GM19240 (cell line): ENCODE data around the gene ARHGAP31.

ENCODE experiments used
- DNase-seq: peaks from one replicate; pipeline ENCODE4 v3.0.0; 2011; ENCODE audit warnings: low spot score; ENCODE audit not compliant: insufficient read length

ARHGAP31 gene

DNA sequence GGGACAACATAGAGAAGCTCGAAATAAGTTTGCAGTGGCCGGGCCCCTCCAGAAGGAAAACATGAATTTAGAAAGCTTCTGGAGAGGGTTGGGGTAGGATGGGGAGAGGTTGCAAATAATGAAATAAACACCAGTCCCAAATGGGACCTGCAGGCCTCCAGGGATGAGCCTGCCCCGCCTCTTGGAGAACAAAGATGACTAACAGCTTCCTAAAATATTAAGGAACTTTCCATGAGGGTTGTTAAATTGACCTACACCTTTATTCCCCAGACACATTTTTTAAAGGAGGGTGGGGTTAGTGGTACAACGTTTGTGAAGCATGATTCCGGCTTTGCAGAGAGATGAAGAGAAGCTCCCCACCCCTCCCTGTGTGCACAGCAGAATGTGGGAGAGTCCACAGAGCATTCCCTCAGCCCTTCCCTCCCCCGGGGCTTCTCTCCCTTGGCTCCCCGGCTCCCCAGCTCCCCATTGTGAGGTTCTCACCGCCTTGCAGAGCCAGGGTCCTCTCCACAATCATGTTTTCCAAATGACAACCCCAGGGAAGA, 84.1 kb downstream of the ARHGAP31 start:
- DNase-seq, result no peak

DNA sequence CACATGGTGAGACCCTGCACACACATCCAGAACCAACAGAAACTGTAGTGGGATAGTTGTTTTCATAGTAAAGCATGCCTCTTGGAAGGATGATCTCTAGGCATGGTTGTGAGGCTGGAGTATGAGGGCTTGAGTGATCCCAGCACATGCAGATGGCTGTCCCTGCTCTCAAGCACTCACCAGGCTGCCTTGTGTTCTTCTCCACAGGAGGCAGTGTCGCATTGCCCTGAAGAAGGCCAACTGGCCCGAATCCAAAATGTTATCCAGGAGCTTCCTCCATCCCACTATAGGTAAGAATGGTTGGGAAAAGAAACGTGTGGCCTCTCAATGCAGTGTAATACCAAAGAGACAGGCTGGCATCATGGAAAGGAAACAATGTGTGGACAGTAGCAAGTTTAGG, 86.5 kb downstream of the ARHGAP31 start:
- no peak for DNase-seq

DNA sequence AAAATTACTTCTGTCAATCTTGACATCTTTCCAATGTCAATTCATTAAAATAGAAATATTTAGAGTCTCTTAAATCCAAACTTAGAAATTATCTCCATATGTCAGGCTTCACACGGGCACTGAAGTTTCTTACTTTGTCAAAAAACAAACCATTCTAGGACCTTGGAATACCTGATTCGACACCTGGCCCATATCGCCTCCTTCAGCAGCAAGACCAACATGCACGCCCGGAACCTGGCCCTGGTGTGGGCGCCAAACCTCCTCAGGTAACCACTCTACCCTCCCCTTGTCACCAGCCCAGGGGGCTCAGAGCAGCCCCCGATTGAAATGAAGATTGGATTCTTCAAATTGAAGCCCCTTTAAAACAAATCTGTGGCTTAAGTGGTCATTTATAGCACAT, 88.0 kb downstream of the ARHGAP31 start:
- no peak for DNase-seq

DNA sequence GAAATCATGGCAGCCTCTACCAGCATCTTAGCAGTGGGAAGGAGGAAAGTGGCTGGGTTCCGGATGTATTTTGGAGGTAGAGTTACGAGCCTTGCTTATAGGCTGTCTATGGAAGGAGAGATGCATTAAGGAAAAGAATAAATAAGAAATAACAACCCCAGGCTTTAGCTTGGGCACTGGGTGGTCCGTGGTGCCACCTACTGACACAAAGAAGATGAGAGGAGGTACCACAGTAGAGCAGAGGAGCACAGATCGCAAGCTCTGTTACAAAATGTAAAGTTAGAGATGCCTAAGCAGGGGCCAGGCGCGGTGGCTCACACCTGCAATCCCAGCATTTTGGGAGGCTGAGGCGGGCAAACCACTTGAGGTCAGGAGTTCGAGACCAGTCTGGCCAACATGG, 94.4 kb downstream of the ARHGAP31 start:
- no peak for DNase-seq

DNA sequence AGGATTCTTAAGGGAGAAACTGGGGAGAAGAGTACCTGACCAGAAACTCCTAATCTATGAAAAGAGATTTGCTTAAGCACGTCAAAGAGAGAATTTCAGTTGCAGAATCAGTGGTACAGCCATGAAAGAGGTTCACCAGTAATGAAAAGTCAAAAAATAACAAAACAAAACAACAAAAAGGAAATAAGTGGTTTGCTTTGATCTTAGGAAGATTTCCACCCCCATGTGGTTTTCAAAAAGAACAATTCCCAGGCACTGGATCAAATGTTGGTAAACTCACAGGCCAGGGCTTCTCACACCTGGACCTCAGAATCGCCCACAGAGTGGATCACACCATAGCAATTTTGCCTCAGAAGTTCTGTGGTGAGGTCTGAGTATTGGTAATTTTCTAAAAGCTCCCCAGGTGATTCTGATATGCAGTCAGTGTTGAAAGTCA, 101.8 kb downstream of the ARHGAP31 start:
- DNase-seq, result peak; percentile 4

DNA sequence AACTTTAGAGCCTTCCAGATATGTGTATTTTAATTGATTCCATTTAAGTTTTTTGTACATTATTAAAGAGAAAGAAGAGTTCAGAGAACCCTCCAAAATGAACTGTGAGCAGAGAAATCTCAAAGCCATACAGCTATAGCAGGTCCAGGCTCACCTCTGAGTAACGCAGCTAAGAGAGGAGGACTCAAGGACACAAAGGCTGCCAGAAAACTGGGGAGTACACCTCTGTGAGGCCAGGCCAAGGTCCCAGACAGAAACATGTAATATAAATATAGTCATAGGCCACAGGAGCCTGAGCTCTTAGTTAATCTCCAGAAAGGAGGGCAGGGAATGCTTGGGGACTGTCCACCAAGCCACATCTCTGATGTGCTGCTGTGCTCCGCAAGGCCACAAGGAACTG, 102.7 kb downstream of the ARHGAP31 start:
- no peak for DNase-seq

DNA sequence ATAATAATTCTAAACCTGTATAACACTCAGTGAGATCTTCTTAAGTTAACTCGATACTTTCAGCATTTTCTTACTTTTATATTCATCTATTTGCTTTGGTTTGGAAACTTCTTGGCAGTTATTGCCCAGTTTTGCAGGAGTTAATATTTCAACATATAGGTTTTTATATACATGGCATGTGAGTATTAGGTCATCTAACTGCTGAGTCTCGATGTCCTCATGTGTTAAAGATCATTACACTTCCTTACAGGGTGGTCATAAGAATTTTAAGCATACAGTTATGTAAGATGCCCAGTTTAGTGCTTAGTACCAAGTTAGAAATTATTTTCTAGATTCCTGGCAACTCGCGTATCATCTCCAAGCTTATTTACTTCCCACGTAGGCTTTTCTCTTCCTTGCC, 106.3 kb downstream of the ARHGAP31 start:
- DNase-seq, result no peak

DNA sequence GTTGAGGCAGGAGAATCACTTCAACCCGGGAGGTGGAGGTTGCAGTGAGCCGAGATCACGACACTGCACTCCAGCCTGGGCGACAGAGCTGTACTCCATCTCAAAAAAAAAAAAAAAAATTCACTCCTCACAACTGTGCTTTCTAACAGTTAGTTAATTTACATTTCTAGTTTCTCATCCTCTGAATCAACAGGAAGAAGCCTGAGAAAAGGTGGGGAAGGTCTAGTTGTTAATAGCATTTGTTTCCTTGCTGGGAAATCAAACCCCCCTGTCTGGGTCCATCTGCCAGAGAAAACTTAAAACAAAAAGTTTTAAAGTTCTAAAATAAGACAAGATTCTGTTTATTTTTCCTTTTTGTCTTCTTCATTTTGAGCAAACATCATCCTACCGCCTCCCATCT, 106.9 kb downstream of the ARHGAP31 start:
- no peak for DNase-seq

DNA sequence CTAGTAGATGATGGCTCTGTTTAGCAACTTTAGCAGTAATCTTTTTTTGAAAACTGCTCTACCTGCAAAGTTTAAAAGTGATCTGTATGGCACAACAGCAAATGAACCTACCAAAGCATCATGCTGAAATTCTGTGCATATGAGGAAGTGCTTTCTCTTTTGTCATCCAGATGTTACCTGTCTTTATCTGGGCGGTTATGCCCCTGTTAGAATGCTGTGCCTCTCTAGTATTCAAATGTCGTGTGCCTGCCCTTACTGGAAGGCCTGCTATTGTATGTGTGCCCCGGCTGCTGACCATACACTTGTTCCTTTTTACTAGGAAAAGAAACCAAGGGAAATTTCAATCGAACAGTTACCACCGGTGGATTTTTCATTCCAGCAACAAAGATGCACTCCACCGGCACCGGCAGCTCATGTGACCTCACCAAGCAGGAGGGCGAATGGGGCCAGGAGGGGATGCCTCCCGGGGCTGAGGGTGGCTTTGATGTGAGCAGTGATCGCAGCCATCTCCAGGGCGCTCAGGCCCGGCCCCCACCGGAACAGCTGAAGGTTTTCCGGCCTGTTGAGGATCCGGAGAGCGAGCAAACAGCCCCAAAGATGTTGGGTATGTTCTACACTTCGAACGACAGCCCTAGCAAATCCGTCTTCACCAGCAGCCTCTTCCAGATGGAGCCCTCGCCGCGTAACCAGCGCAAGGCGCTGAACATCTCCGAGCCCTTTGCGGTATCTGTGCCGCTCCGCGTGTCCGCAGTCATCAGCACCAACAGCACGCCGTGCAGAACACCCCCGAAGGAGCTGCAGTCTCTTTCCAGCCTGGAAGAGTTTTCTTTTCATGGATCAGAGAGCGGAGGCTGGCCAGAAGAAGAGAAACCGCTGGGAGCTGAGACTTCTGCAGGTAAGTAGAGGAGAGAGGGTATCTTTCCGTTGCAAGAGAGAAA, 107.6 kb downstream of the ARHGAP31 start:
- no peak for DNase-seq

DNA sequence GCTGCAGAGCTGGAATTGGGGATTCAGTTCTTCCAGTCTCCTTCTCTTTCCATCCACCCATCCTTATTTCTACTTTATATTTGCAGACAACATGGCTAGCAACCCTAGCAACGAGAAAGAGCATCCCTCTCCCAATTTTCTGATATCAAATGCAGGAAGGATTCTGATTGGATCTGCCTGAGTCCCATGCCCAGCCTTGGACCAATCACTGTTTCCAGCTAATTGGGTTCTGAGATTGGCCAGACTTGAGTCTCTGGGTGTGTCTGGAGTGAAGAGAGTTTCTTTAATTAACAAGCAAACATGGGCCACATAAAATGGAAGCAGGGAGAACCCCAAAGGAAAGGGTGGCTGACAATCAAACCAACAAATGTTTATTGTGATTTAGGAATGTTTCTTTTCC, 108.6 kb downstream of the ARHGAP31 start:
- DNase-seq, result no peak

DNA sequence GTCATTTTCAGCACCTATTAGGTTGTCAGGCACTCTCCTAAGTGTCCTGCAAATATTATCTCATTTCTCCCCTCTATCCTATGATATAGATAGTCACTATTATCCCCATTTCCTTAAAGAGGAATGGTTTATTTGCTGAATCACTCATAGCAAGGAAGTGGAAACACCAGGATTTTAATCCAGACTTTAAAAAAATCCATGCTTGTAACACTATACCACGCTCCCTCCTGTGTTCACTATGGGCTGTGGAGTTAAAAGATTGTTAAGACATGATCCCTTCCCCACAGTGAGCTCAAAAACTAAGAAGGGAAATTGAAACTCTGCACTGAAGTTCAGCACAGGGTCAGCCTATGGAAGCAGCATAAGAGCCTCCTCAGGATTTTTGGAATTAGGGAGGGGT, 109.0 kb downstream of the ARHGAP31 start:
- DNase-seq, result no peak

DNA sequence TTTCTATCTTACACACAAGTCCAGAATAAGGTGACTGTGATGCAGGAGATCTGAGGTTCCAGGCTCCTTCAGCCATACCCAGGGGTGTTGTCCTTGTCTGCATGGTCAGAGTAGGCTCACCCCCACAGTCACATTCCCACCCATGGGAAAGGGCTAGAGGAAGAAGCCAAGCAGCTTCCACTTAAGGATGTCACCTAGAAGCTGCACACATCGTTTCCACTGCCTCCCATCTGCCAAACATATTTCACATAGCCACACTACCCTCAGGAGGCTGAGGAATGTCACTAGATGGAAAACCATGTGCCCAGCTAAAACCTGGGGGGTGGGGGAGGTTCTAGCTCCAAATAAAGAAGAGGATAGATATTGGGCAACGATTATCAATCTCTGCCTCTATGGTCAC, 111.1 kb downstream of the ARHGAP31 start:
- no peak for DNase-seq

DNA sequence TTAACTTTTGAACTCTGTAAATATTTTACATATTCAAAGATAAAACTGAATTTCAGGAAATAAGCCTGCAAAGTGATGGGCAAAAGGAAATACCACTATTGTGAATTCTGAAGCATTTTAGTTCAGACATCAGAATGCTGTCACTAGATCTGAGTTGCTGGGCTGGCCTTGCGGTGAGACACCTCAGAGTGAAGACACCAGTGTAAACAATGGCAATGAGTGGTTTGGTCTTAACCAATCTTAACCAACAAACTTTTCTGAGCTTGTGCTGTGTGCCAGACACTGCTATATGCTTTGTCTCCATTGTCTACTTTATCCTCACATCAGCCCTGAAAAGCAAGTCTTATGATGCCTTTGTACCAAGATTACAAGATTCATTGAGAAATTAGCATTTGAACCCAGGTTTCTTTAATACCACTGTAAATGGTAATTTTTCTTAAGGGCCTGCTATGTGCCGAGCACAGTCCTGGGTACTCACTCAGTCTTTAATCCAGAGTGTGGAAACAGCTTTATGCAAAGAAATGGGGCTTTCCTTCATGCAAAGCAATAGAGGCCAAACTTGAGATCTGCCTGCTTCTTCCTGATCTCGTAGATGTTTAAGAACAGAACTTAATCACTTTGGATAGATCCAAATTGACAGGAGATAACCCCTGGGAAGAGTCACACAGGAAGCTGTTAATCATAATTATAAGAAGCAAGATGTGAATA, 114.2 kb downstream of the ARHGAP31 start:
- DNase-seq, result no peak

DNA sequence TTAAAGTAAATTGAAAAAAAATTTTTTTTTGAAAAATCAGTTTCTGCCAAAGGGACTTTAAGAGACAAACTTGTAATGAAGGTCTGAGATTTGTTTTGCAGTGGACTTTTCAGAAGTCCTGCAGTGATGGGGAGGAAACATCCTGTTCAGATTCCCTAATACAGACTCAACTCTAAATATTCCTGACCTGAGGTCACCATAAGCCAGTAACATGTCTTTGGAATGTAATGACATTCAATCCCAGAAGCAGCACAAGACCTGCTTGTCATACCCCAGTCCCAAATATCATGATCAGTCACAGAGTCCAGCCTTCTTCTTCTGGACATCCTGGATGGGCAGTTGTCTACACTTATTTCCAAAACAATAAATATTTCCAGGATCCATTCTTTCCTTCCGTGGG, 115.7 kb downstream of the ARHGAP31 start:
- no peak for DNase-seq

DNA sequence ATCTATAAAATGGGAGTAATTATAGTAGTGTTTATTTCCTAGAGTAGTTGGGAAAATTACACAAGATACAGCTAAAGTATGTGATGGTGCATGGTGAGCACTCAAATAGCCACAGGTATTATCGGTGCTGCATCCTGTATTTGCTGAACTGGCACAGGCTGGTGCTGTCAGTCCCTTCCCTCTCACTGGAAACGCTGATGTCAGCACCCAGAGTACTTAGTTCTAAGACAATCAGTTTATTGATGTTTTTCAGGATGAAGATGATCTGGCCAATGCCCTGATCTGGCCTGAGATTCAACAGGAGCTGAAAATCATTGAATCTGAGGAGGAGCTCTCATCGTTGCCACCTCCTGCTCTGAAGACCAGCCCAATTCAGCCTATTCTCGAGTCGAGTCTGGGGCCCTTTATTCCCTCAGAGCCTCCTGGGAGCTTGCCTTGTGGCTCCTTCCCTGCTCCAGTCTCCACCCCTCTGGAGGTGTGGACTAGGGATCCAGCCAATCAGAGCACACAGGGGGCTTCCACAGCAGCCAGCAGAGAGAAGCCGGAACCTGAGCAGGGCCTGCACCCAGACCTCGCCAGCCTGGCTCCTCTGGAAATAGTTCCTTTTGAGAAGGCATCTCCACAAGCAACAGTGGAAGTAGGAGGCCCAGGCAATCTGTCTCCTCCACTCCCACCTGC, 119.6 kb downstream of the ARHGAP31 start:
- DNase-seq, result no peak

DNA sequence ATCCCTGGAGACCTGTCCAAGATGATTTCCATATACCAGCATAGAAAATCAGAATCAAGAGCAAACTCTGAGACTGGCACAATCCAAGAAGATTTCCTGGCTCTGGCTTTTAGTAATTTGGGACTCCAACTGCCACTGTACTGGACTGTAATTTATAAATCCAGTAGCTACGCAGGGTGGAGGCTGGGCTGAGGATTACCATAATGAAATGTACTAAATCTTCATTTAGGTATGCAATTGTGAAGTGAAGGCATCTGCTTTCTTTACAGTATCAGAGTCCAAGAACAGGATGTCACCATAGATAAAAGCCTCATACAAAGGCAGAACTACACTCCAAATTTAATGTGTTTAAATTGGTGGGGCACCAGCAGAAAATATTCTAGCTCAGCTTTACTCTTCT, 122.7 kb downstream of the ARHGAP31 start:
- no peak for DNase-seq

DNA sequence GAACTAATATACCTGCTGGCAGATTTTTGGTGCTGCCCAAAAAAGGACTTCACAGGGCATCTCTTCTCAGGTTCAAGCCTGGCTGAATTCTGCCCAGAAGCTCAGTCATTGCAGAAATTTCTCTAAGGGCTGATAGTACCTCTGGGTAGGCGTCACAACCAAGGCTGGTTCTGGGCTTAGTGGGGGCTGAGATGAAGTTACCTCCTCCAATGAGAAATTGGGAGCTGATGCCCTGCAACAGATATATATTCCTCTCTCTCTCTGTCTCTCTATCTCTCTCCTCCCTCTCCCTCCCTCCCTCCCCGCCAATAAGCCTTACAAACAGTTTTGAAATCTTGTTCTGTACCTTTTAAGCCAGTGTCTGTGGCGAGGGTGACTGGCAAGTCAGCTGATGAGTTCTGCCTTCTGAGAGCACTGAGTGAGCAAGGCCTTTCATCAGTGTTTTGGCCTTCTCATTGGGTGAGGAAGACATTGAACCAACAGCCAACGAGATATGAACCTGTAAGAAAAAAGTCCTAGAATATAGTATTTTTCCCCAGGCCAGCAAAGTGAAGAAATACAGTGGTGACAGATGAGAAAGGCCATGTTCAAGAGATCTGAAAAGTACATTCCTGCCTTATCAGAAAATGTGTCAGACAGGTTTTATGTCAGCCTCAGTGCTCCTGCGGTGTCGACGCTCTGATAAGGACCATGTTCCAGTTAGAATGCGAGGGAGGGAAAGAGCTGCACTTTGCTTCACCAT, 123.8 kb downstream of the ARHGAP31 start:
- DNase-seq, result no peak

DNA sequence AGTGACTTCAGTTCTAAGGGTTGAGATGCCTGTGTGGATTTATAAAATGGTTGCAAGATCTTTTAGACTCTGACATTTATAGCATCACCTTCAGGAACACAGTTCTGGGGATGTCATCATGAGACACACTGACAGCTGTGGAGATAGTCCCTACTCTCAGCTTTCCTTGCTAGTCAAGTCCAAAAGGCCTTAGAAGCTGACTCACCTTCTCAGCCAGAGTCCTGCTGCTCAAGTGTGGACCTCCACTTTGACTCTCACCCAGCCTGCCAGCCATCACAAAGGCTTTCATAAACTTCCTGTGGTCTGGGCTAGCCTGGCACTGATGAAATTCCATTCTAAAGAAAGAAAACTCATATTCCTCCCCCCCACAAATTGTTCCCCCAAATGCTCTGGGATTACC, 124.5 kb downstream of the ARHGAP31 start:
- no peak for DNase-seq

DNA sequence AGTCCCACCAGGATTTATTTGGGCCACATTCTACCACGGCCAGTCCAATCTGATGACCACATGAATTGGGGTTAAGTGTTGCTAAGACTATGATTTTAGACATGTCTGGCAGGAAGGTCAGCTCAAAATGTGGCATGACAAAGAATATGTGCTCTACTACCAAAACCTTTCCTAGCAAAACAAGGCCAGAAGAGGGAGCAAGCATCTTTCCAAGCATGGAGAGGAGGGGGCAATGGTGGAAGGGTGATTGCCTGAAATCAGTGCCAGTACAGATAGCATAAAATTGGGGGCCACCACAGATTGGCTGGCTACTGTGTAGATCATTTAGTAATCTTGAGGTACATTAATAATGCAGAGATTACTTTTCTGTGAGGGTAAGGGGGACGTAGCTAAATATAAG, 126.0 kb downstream of the ARHGAP31 start:
- DNase-seq, result no peak

DNA sequence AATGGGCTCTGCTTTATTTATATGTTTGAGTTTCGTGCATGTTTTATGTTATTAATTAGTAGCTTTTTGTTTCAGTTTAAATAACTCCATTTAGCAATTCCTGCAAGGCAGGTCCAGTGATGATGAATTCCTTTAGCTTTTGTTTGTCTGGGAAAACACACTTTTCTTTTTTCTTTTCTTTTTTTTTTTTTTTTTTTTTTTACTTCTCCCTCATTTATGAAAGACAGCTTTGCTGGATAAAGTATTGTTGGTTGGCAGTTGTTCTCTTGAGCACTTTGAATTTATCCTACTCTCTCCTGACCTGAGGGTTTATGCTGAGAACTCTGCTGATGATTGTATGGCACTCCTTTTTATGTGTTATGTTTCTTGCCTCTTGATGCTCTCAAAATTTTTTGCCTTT, 133.5 kb downstream of the ARHGAP31 start:
- no peak for DNase-seq

DNA sequence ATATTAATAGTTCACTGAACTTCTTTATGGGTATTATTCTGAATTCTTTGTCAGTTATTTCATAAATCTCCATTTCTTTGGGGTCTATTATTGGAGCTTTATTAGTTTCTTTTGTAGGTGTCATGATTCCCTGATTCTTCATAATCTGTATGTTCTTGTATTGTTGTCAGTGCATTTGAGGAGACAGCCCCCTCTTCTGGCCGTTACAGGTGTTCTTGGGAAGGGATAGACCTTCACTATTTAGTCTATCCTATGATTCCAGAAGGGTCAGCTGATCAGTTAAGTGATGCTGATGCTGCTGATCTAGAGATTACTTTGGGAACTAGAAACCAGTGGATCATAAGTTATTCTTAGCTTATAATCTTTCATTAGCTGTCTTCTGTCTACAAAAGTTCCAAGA, 134.4 kb downstream of the ARHGAP31 start:
- DNase-seq, result no peak
